ENCODE measurements around the gene IL4R.
A peak's percentile ranks its signal among the peaks of the same experiment; 100 is the strongest.

The IL4R gene

DNA sequence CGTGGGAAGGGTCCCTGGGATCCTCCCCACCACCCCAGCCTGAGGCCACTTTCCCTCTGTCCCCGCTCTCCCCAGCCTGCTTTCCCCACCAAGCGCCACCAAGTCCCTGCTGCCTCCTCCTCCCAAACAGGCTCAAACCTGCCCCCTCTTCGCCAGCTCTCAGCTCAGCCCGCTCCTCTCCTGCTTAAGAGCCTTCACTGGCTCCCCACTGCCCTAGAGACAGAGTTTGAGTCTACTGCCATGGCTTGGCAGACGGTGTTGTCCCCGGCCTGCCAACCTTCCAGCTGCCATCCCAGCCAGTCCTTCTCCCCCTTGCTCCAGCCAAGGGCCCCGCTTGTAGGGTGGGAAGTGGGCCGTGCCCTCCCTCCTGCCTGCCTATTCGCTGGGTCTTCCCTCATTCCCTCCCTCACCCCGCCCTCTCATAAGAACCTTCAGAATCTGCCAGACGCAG is 11.1 kb downstream of the IL4R start:
- Histone ChIP-seq H3K4ac (ENCODE audit: low read depth in 1 of 2, low read length in 2 of 2) (peak overlapping the region in 1 of 2 experiments; percentile 48), H3K27me3 (ENCODE audit: control insufficient read depth in 1 of 2, insufficient read depth in 1 of 2, low read length in 2 of 2) (no peaks in the 10 kb centered on the region), H3K4me1 (ENCODE audit: control insufficient read depth, insufficient read depth, low read depth, low read length) (peaks cover 27% of the 10 kb centered on the region), H3K9me3 (ENCODE audit: control insufficient read depth, low read length) (no peaks in the 10 kb centered on the region), H2BK120ac (ENCODE audit: low read depth, low read length) (no peak overlapping the region), H2BK5ac (ENCODE audit: low read depth, low read length, poor library complexity, severe bottlenecking) (no peak overlapping the region), H2AK5ac (ENCODE audit: low read length, severe bottlenecking) (peak overlapping the region; percentile 47), H3K79me1 (replicated peaks; ENCODE audit: low read length, poor library complexity, severe bottlenecking) (peaks cover 7% of the 10 kb centered on the region), H2AFZ (ENCODE audit: low read depth, low read length) (no peak overlapping the region), H2BK15ac (ENCODE audit: low read depth, poor library complexity, severe bottlenecking) (no peak overlapping the region), H3K14ac (ENCODE audit: low read length in 2 of 2) (no peak overlapping the region), H3K27ac (ENCODE audit: low read length, poor library complexity, severe bottlenecking) (no peak overlapping the region), H3K23ac (ENCODE audit: low read length in 2 of 2) (no peak overlapping the region), H4K8ac (ENCODE audit: low read length) (peak overlapping the region; percentile 22), H3K9ac (ENCODE audit: low read length) (no peak overlapping the region), H3K4me2 (ENCODE audit: low read length, poor library complexity, severe bottlenecking) (no peak overlapping the region), H4K91ac (ENCODE audit: low read length) (peak overlapping the region; percentile 86), H3K36me3 (ENCODE audit: control insufficient read depth in 1 of 2, insufficient read depth in 2 of 2, low read depth in 1 of 2, low read length in 2 of 2) (peaks cover 3 to 15% of the 10 kb centered on the region in 2 experiments), H3K4me3 (ENCODE audit: insufficient read depth in 1 of 2, low read depth in 1 of 2, low read length in 2 of 2) (no peak overlapping the region), H3K18ac (ENCODE audit: low read depth in 1 of 2, low read length in 2 of 2) (peak overlapping the region; percentile 1 to 61), H2BK12ac (ENCODE audit: low read length in 2 of 2) (peak overlapping the region; percentile 16 to 18)
- WGBS: 85% methylated on average over 10 of the region's 12 CpGs
- no peak for DNase-seq

DNA sequence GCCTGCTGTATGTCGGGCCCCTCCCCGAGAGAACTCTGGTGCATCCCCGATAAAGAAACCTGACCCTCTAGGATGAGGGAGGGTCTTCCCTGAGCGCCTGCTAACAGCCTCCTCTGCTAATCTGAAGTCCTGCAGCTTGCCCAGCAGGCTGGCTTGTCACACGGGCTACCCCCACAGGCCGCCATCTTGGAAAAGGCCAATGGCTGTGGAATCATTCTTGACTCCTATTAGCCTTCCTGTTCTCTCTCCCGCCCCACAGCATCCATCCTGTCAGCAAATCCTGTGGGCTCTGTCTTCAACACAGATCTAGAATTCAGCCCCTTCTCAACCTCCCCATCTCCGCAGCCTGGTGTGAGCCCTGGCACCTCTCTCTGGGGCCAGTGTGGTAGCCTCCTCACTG is 12.0 kb downstream of the IL4R start:
- Histone ChIP-seq H2BK15ac (ENCODE audit: low read depth, poor library complexity, severe bottlenecking) (peak overlapping the region; percentile 92), H2BK12ac (ENCODE audit: low read length in 2 of 2) (peak overlapping the region; percentile 33 to 96), H3K14ac (ENCODE audit: low read length in 2 of 2) (no peak overlapping the region), H3K23ac (ENCODE audit: low read length in 2 of 2) (no peak overlapping the region), H3K9ac (ENCODE audit: low read length) (no peak overlapping the region), H3K4me1 (ENCODE audit: control insufficient read depth, insufficient read depth, low read depth, low read length) (peaks cover 26% of the 10 kb centered on the region), H3K79me1 (replicated peaks; ENCODE audit: low read length, poor library complexity, severe bottlenecking) (peaks cover 7% of the 10 kb centered on the region), H3K27me3 (ENCODE audit: control insufficient read depth in 1 of 2, insufficient read depth in 1 of 2, low read length in 2 of 2) (no peaks in the 10 kb centered on the region), H4K91ac (ENCODE audit: low read length) (peak overlapping the region; percentile 96), H3K4me3 (ENCODE audit: insufficient read depth in 1 of 2, low read depth in 1 of 2, low read length in 2 of 2) (no peak overlapping the region), H3K9me3 (ENCODE audit: control insufficient read depth, low read length) (no peaks in the 10 kb centered on the region), H4K8ac (ENCODE audit: low read length) (peak overlapping the region; percentile 92), H3K36me3 (ENCODE audit: control insufficient read depth in 1 of 2, insufficient read depth in 2 of 2, low read depth in 1 of 2, low read length in 2 of 2) (peaks cover 0 to 15% of the 10 kb centered on the region in 2 experiments), H2AK5ac (ENCODE audit: low read length, severe bottlenecking) (peak overlapping the region; percentile 62), H3K4ac (ENCODE audit: low read depth in 1 of 2, low read length in 2 of 2) (peak overlapping the region; percentile 81 to 99), H2BK120ac (ENCODE audit: low read depth, low read length) (peak overlapping the region; percentile 98), H2BK5ac (ENCODE audit: low read depth, low read length, poor library complexity, severe bottlenecking) (no peak overlapping the region), H3K4me2 (ENCODE audit: low read length, poor library complexity, severe bottlenecking) (no peak overlapping the region), H3K18ac (ENCODE audit: low read depth in 1 of 2, low read length in 2 of 2) (peak overlapping the region; percentile 71 to 94), H3K27ac (ENCODE audit: low read length, poor library complexity, severe bottlenecking) (peak overlapping the region; percentile 94), H2AFZ (ENCODE audit: low read depth, low read length) (no peak overlapping the region)
- WGBS: 83% methylated on average over 8 of the region's 8 CpGs
- DNase-seq: no peak

DNA sequence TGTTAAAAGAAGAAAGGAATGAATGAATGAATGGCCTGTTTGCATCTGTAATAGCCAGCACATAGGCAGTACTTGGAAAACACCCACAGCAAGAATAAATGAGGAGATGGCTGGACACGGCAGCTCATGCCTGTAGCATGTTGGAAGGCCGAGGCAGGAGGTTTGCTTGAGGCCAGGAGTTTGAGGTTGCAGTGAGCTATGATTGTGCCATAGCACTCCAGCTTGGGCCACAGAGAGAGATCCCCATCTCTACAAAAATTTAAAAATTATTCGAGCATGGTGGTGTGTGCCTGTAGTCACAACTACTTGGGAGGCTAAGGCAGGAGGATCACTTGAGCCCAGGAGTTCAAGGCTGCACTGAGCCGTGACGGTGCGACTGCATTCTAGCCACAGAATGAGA is 12.5 kb downstream of the IL4R start:
- H2BK15ac ChIP-seq (ENCODE audit: low read depth, poor library complexity, severe bottlenecking): no peak overlapping the region
- H3K27ac ChIP-seq (ENCODE audit: low read length, poor library complexity, severe bottlenecking): peak overlapping the region; percentile 94
- H2BK120ac ChIP-seq (ENCODE audit: low read depth, low read length): peak overlapping the region; percentile 98
- peak overlapping the region; percentile 97 for H4K8ac ChIP-seq (ENCODE audit: low read length)
- no peak overlapping the region for H3K4me2 ChIP-seq (ENCODE audit: low read length, poor library complexity, severe bottlenecking)
- peak overlapping the region; percentile 94 for H2BK5ac ChIP-seq (ENCODE audit: low read depth, low read length, poor library complexity, severe bottlenecking)
- H4K91ac ChIP-seq (ENCODE audit: low read length): peak overlapping the region; percentile 100
- H2AK5ac ChIP-seq (ENCODE audit: low read length, severe bottlenecking): peak overlapping the region; percentile 62
- no peak overlapping the region for H2AFZ ChIP-seq (ENCODE audit: low read depth, low read length)
- H3K4ac ChIP-seq (ENCODE audit: low read depth in 1 of 2, low read length in 2 of 2): peak overlapping the region; percentile 98 to 99
- WGBS: 96% methylated on average over 6 of the region's 6 CpGs
- H3K79me1 ChIP-seq (replicated peaks; ENCODE audit: low read length, poor library complexity, severe bottlenecking): peaks cover 8% of the 10 kb centered on the region
- peaks cover 30% of the 10 kb centered on the region for H3K4me1 ChIP-seq (ENCODE audit: control insufficient read depth, insufficient read depth, low read depth, low read length)
- no peaks in the 10 kb centered on the region for H3K9me3 ChIP-seq (ENCODE audit: control insufficient read depth, low read length)
- H3K9ac ChIP-seq (ENCODE audit: low read length): peak overlapping the region; percentile 75
- H3K36me3 ChIP-seq (ENCODE audit: control insufficient read depth in 1 of 2, insufficient read depth in 2 of 2, low read depth in 1 of 2, low read length in 2 of 2): peaks cover 3 to 15% of the 10 kb centered on the region in 2 experiments
- H3K4me3 ChIP-seq (ENCODE audit: insufficient read depth in 1 of 2, low read depth in 1 of 2, low read length in 2 of 2): peak overlapping the region in 1 of 2 experiments; percentile 41
- peak overlapping the region; percentile 99 for H2BK12ac ChIP-seq (ENCODE audit: low read length in 2 of 2)
- DNase-seq: no peak
- H3K14ac ChIP-seq (ENCODE audit: low read length in 2 of 2): peak overlapping the region in 1 of 2 experiments; percentile 82
- H3K27me3 ChIP-seq (ENCODE audit: control insufficient read depth in 1 of 2, insufficient read depth in 1 of 2, low read length in 2 of 2): no peaks in the 10 kb centered on the region
- H3K23ac ChIP-seq (ENCODE audit: low read length in 2 of 2): no peak overlapping the region
- peak overlapping the region; percentile 73 to 93 for H3K18ac ChIP-seq (ENCODE audit: low read depth in 1 of 2, low read length in 2 of 2)

DNA sequence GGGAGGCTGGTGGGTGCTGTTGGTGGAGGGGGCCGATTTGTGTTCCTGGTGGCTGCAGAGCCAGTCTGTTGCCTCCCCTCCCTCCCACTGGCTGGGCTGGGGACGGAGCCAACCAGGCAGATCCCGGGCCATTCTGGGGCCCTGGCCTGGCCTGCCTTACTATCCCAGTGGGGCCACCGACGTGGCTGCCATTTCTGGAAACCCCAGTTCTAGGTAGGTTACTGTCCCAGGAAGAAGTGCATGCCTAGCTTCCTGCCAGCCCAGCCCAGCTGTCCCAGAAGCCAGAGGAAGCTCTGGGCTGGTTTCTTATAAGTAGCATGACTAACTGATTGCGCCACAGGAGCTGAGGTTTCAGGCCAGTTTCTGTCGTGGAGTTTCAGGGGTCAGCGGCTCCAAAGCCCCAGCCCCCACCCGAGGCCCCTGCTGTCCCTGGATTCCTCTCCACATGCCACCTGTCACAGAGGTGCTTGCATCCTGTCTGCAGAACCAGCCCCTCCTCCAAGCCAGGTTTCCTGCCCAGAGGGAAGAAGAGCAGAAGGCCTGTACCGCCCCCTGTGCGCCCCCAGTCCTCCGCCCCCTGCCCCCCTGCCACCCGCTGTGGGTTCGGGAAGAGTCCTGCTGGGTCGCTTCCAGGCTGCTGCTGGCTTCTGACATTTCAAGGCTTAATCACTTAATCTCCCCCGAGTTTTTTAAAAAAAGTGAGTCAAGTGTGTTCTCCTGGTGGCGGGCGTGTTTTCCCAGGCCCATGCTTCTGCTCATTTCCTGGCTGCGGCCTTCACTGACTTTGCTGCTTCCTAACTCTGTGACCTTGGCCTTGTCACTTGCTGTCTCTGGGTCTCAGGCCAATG is 13.2 kb downstream of the IL4R start:
- 9% methylated on average over 16 of the region's 19 CpGs for WGBS
- Histone ChIP-seq H3K4ac (ENCODE audit: low read depth in 1 of 2, low read length in 2 of 2) (peak overlapping the region; percentile 98 to 99), H3K4me2 (ENCODE audit: low read length, poor library complexity, severe bottlenecking) (peak overlapping the region; percentile 25), H4K91ac (ENCODE audit: low read length) (peak overlapping the region; percentile 100), H3K27me3 (ENCODE audit: control insufficient read depth in 1 of 2, insufficient read depth in 1 of 2, low read length in 2 of 2) (no peaks in the 10 kb centered on the region), H3K27ac (ENCODE audit: low read length, poor library complexity, severe bottlenecking) (peak overlapping the region; percentile 94), H2BK15ac (ENCODE audit: low read depth, poor library complexity, severe bottlenecking) (peak overlapping the region; percentile 82), H3K4me1 (ENCODE audit: control insufficient read depth, insufficient read depth, low read depth, low read length) (peaks cover 30% of the 10 kb centered on the region), H2BK12ac (ENCODE audit: low read length in 2 of 2) (peak overlapping the region; percentile 99), H3K18ac (ENCODE audit: low read depth in 1 of 2, low read length in 2 of 2) (peak overlapping the region; percentile 92 to 93), H3K9me3 (ENCODE audit: control insufficient read depth, low read length) (no peaks in the 10 kb centered on the region), H3K4me3 (ENCODE audit: insufficient read depth in 1 of 2, low read depth in 1 of 2, low read length in 2 of 2) (peak overlapping the region in 1 of 2 experiments; percentile 41), H2AFZ (ENCODE audit: low read depth, low read length) (no peak overlapping the region), H3K14ac (ENCODE audit: low read length in 2 of 2) (peak overlapping the region in 1 of 2 experiments; percentile 82), H2BK120ac (ENCODE audit: low read depth, low read length) (peak overlapping the region; percentile 98), H3K23ac (ENCODE audit: low read length in 2 of 2) (peak overlapping the region in 1 of 2 experiments; percentile 40), H3K9ac (ENCODE audit: low read length) (peak overlapping the region; percentile 75), H2AK5ac (ENCODE audit: low read length, severe bottlenecking) (peak overlapping the region; percentile 62), H2BK5ac (ENCODE audit: low read depth, low read length, poor library complexity, severe bottlenecking) (peak overlapping the region; percentile 94), H3K79me1 (replicated peaks; ENCODE audit: low read length, poor library complexity, severe bottlenecking) (peaks cover 8% of the 10 kb centered on the region), H4K8ac (ENCODE audit: low read length) (peak overlapping the region; percentile 97), H3K36me3 (ENCODE audit: control insufficient read depth in 1 of 2, insufficient read depth in 2 of 2, low read depth in 1 of 2, low read length in 2 of 2) (peaks cover 10 to 15% of the 10 kb centered on the region in 2 experiments)
- peak; percentile 99 for DNase-seq
